HG03521 (cell line): Measurements from ENCODE around the gene COLQ.
"Not testable (repeated sequence)": the region's sequence is repeated elsewhere in the genome, so short reads cannot be mapped to it uniquely, and the experiment has no call there.

Source experiments
- ATAC-seq: cut with Tn5 transposase; IDR thresholded peaks from one replicate; pipeline ENCODE4 v1.9.1; 2021; ENCODE audit warnings: mild to moderate bottlenecking, moderate library complexity; ENCODE audit not compliant: unreplicated experiment

Gene COLQ

DNA sequence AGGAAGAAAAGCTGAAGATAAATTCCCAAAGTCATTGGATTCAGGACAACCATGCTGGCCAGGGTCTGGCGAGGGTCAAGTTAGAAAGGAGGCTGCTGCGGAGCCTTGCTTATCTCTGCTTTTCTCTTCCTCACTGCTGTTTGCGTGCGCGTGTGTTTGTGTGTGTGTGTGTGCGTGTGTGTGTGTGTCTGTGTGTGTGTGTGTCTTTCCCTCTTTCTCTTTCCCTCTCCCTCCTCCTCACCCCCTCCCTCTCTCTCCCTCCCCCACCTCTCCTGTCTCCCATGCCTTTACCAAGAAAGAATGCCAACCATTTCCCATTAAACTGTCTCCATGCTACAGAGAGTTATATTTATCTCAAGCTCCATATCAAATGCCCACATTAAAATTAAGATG is at the start of gene COLQ:
Gene COLQ (minus strand): TSS at position 134 of the 393 bp plus-strand sequence. CDS start 81 bp downstream, at position 53.
- no peak for ATAC-seq

GRCh38 chr3:15563190-15563589 is 41.7 kb upstream of the COLQ start:
- no peak for ATAC-seq

GRCh38 chr3:15562560-15562959 is 41.1 kb upstream of the COLQ start:
- no peak for ATAC-seq

- no peak for ATAC-seq
Observed at GRCh38 chr3:15558581-15558980, 37.1 kb upstream of the COLQ start.

DNA sequence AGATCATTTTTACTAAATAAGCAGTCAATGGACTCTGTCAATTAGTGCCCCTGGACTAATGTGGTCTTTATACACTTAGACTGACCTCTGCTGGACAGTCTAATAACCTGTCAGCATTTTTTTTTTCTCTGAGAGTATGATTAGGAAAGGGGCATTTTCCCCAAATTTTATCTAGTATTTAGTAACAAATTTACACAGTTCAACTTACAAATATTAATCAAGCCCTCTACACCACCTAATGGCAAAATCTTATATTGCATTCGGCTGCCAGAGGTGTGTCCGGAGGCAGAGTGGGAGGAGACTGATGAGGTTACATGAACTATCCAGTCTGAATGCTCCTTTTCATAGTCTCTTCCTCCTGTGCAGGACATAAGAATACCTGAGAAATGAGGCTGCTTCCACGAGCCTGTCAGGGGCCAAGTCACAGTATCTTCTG is 36.0 kb upstream of the COLQ start:
- ATAC-seq, result peak; percentile 69

- peak; percentile 82 for ATAC-seq
Observed at GRCh38 chr3:15556512-15556911, 35.0 kb upstream of the COLQ start.

- ATAC-seq, result no peak
Observed at GRCh38 chr3:15553749-15554148, 32.2 kb upstream of the COLQ start.

DNA sequence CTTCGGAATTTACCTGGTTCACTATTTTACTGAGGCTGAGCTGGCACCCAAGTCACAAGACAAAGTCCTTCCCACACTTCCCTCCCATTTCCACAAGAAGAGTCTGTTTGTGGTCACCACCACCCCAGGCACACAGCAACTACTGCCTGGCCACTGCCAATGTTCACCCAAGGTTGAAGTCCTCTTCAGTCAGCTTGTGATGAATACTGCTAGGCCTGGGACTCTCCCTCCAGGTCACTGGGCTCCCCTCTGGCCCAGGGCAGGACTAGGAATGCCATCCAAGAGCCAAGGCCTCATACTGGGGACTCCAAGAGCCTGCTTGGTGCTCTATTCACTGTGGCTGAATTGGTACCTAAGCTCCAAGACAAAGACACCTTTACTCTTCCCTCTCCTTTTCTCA is 30.4 kb upstream of the COLQ start:
- no peak for ATAC-seq

- ATAC-seq, result no peak
Observed at GRCh38 chr3:15549846-15550245, 28.3 kb upstream of the COLQ start.

DNA sequence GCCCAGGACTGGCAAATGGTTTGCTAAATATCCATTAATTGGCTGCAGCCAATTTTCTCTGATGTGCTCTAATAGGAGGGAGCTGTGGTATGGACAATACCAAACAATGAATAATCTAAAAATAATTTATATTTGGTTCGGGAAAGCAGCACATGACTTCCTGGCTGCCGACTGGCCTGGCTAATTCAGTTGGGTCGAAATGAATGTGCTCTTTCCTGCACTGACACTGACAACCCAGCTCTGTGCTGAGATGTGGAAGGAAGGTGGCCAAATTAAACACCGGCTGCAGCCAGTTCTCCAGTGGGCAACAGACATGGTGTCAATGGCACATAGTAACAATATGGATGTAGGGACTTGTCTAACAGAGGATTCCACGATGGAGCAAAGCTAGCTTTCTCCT is 21.1 kb upstream of the COLQ start:
- ATAC-seq, result no peak

DNA sequence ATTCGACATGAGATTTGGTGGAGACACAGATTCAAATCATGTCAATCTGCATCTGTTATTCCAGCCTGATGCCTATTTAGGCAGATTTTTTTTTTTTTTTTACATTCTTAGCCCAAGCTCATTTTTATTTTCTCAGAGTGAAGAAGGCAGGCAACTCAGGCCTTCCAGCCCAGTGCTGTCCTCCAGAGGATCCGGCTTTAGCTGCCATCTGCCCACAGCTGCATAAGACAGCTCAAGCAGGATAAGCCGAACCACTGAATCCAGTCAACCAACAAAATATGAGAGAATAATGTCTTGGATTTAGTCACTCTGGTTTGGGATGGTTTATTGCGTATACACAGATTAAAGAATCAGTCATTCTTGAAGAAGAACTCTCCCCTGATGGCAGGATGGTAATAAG is 19.9 kb upstream of the COLQ start:
- ATAC-seq, result no peak

GRCh38 chr3:15539066-15539465 is 17.6 kb upstream of the COLQ start:
- no peak for ATAC-seq

- no peak for ATAC-seq
Observed at GRCh38 chr3:15538345-15538744, 16.8 kb upstream of the COLQ start.

DNA sequence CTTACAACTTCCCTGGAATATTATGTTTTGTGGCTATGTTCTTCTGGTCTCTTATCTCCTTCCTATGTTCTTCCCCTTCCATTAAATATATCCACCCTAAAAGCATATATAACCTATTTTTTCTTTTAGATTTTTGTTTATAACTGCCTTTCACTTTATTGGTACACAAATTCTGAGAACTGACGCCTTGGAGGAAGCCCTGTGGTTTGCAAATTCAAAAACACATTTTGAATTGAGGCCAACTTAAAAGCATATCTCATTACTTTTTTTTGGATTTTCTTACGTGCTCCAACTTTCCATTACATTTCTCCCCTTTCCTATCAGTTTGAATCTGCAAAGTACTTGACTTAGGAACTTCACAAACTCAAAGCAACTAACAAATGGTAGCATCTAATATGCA is 15.3 kb upstream of the COLQ start:
- ATAC-seq, result no peak

DNA sequence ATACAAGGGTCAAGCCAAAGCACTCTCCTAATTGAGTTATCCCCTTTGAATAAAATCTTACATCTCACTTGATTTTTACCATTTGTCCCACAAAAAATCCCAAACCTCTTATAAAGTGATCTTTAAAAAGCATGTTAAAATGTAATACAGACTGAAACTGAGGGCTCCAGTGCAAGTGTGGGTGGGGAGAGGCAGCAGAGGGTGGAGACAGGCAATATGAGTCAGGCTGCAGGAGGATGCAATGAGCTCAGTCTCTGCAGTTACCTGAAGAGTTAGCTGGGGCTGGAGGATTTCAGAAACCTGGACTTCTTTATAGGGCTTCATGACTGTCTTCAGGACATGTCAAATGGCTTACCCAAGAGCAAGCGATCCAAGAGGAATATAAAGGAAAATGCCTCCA is 14.2 kb upstream of the COLQ start:
- ATAC-seq, result no peak

DNA sequence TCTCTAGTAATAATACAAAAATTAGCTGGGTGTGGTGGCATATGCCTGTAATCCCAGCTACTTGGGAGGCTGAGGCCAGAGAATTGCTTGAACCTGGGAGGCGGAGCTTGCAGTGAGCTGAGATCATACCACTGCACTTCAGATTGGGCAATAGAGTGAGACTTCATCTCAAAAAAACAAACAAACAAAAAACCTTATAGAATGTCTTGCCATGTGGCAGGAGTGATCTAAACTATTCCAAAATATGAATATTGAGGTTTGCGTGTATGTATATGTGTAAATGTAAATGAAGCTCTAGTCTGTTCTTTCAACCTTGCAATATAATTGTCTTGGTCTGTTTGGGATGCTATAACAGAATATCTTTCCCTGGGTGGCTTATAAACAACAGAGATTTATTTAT is 11.1 kb upstream of the COLQ start:
- not testable (repeated sequence) for ATAC-seq

DNA sequence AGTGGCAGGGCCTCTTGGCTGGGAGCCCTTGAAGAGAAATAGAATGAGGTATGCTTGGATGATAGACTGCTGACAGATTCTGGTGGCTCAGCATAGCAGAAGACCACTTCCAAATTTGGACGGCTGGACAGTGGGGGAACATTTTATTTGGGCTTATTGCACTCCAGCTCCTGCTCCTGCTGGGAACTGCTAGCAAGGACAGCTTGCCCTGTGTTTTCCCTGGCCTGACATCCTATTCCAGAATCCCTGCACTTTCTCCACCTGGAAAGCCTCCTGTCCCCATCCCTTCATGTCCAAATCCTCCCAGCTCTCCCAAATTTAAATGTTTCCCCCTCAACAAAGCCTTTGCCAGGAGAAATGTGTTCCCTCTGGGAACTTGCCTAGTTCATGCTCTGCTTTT is 9.8 kb upstream of the COLQ start:
- ATAC-seq, result no peak

- no peak for ATAC-seq
Observed at GRCh38 chr3:15528854-15529537, 7.5 kb upstream of the COLQ start.

GRCh38 chr3:15527031-15527459 is 5.5 kb upstream of the COLQ start:
- no peak for ATAC-seq

GRCh38 chr3:15525790-15526189 is 4.3 kb upstream of the COLQ start:
- ATAC-seq, result no peak

GRCh38 chr3:15523660-15524417 is 2.3 kb upstream of the COLQ start:
- ATAC-seq, result no peak

- ATAC-seq, result no peak
Observed at GRCh38 chr3:15522016-15522415, 510 bp upstream of the COLQ start.
